Keratinocyte (primary cell): ENCODE measurements around the gene CCDC120. TPM values are rescaled to one million over a fixed set of nuclear protein-coding genes. Genes with fewer than 3 reads are reported as not detected.

Experiments
- DNase-seq: peaks from one replicate; pipeline ENCODE4 v3.0.0-alpha.2; 2011; ENCODE audit warnings: low read depth, missing footprints, low spot score
- FAIRE-seq: peaks from 2 replicates; lab custom pipeline; 2011; peaks lifted over from hg19 to GRCh38; lab: Jason Lieb, UNC
- H2AFZ ChIP-seq: 2 replicates; pipeline ENCODE4 v1.6.0; 2012; ENCODE audit warnings: low read length, control low read depth, inconsistent platforms; ENCODE audit not compliant: control insufficient read depth
- H3K27ac ChIP-seq: 2 replicates; pipeline ENCODE4 v1.5.1; 2011; ENCODE audit warnings: low read length; ENCODE audit not compliant: control insufficient read depth, insufficient read depth
- H3K27me3 ChIP-seq: 3 replicates; pipeline ENCODE4 v1.6.0; 2011; ENCODE audit warnings: low read length; ENCODE audit not compliant: control insufficient read depth, insufficient read depth; ENCODE audit errors: extremely low read depth
- H3K36me3 ChIP-seq, 2 experiments: 2 replicates in 1 of 2; 3 replicates in 1 of 2; pipeline ENCODE4 v1.5.1; 2011; ENCODE audit warnings: low read length in 2 of 2, mild to moderate bottlenecking in 1 of 2; ENCODE audit not compliant: control insufficient read depth in 2 of 2, insufficient read depth in 2 of 2; ENCODE audit errors: extremely low read depth in 1 of 2
- H3K4me1 ChIP-seq: 3 replicates; pipeline ENCODE4 v1.5.1; 2011; ENCODE audit warnings: low read length; ENCODE audit not compliant: control insufficient read depth, insufficient read depth; ENCODE audit errors: extremely low read depth
- H3K4me2 ChIP-seq: 3 replicates; pipeline ENCODE4 v1.6.0; 2011; ENCODE audit warnings: low read depth, low read length; ENCODE audit not compliant: control insufficient read depth, insufficient read depth; ENCODE audit errors: extremely low read depth
- H3K4me3 ChIP-seq, 3 experiments: fragments of 200-600 bp in 1 of 3; sonication (generic) in 1 of 3; 2 replicates in 2 of 3; 3 replicates in 1 of 3; pipeline ENCODE4 v1.5.1; 2011 to 2016; ENCODE audit warnings: low read length in 3 of 3, mild to moderate bottlenecking in 3 of 3, control low read depth in 2 of 3, inconsistent platforms in 1 of 3, low read depth in 1 of 3, mixed read lengths in 1 of 3, mixed run types in 1 of 3, moderate library complexity in 1 of 3; ENCODE audit not compliant: control insufficient read depth in 2 of 3, insufficient read depth in 2 of 3; ENCODE audit errors: extremely low read depth in 1 of 3
- H3K79me2 ChIP-seq: 2 replicates; pipeline ENCODE4 v1.6.0; 2012; ENCODE audit warnings: low read length; ENCODE audit not compliant: control insufficient read depth, insufficient read depth
- H3K9ac ChIP-seq: 3 replicates; pipeline ENCODE4 v1.6.0; 2011; ENCODE audit warnings: low read length; ENCODE audit not compliant: control insufficient read depth, insufficient read depth; ENCODE audit errors: extremely low read depth
- H3K9me1 ChIP-seq: 3 replicates; pipeline ENCODE4 v1.6.0; 2011; ENCODE audit warnings: low read length; ENCODE audit not compliant: control insufficient read depth, insufficient read depth; ENCODE audit errors: extremely low read depth
- H3K9me3 ChIP-seq: 2 replicates; pipeline ENCODE4 v1.5.1; 2012; ENCODE audit warnings: low read depth, low read length; ENCODE audit not compliant: control insufficient read depth
- H4K20me1 ChIP-seq: 3 replicates; pipeline ENCODE4 v1.6.0; 2011; ENCODE audit warnings: low read length; ENCODE audit not compliant: control insufficient read depth, insufficient read depth; ENCODE audit errors: extremely low read depth
- CTCF ChIP-seq, 3 experiments: IDR thresholded peaks in 1 of 3; conservative IDR thresholded peaks in 1 of 3; optimal IDR thresholded peaks in 1 of 3; 2 replicates in 2 of 3; 3 replicates in 1 of 3; pipeline versions ENCODE3 to v1.5.1; 2011; ENCODE audit warnings: low read length in 3 of 3, mild to moderate bottlenecking in 3 of 3, moderate library complexity in 2 of 3, control low read depth in 1 of 3, inconsistent platforms in 1 of 3; ENCODE audit not compliant: insufficient read depth in 2 of 3; ENCODE audit errors: extremely low read depth in 1 of 3
- EZH2 ChIP-seq: IDR thresholded peaks from one replicate; pipeline ENCODE4 v1.6.1; 2012; ENCODE audit warnings: inconsistent platforms, mild to moderate bottlenecking, low read length, moderate library complexity
- dilution Hi-C: fragments of 300-500 bp; cut with MboI; formaldehyde crosslinking; loops from one replicate; pipeline ENCODE4 v1.7.0; 2020; ENCODE audit warnings: low sequenced_read_pairs; ENCODE audit not compliant: extremely low pct_ligation_motif_present
- polyA plus RNA-seq, 5 experiments: library from polyadenylated mRNA; depleted of rRNA in 3 of 5; stranded (reverse) in 3 of 5; stranded (forward) in 1 of 5; unstranded in 1 of 5; fragments of >200 nt; gene quantifications; 1 replicate in 1 of 5; 2 replicates in 3 of 5; 3 replicates in 1 of 5; pipeline versions ENCODE4 v1.2.1 to v1.2.3, GENCODE V29; 2011 to 2012; ENCODE audit warnings: missing spikeins in 2 of 5, low read depth in 1 of 5, low replicate concordance in 1 of 5

Gene CCDC120
- polyA plus RNA-seq, 1 donor (not counting 4 experiments of a cell fraction or from before 2014, with no cell fraction given), result 4.9 TPM

- FAIRE-seq (no peak), DNase-seq (no peak)
- Histone ChIP-seq H3K36me3 (peaks cover 8 to 23% of the 10 kb centered on the region in 2 experiments), H3K27ac (no peak overlapping the region), H3K4me2 (no peak overlapping the region), H3K4me3 (no peak overlapping the region), H3K9me3 (no peaks in the 10 kb centered on the region), H3K9me1 (no peaks in the 10 kb centered on the region), H3K4me1 (peaks cover 5% of the 10 kb centered on the region), H2AFZ (no peak overlapping the region), H4K20me1 (no peaks in the 10 kb centered on the region), H3K79me2 (peaks cover 17% of the 10 kb centered on the region), H3K27me3 (no peaks in the 10 kb centered on the region), H3K9ac (no peak overlapping the region)
- dilution Hi-C loops, result no loop called here
- TF ChIP-seq CTCF (optimal IDR thresholded peaks at IDR 0.05 in 1 of 3, IDR thresholded peaks at IDR 0.05 in 1 of 3, conservative IDR thresholded peaks at IDR 0.05 in 1 of 3; ENCODE audit: extremely low read depth in 1 of 3, insufficient read depth in 2 of 3, low read length in 3 of 3), result no peak
- TF ChIP-seq EZH2, result no peak
These were observed 5.5 kb downstream of the CCDC120 start for GRCh38 chrX:49064303-49064702.

- Histone ChIP-seq H3K36me3 (peaks cover 8 to 23% of the 10 kb centered on the region in 2 experiments), H3K79me2 (peaks cover 16% of the 10 kb centered on the region), H3K4me2 (no peak overlapping the region), H2AFZ (no peak overlapping the region), H3K9ac (no peak overlapping the region), H3K9me3 (no peaks in the 10 kb centered on the region), H3K27ac (no peak overlapping the region), H3K4me1 (peaks cover 5% of the 10 kb centered on the region), H3K27me3 (no peaks in the 10 kb centered on the region), H3K9me1 (no peaks in the 10 kb centered on the region), H4K20me1 (no peaks in the 10 kb centered on the region), H3K4me3 (no peak overlapping the region)
- FAIRE-seq, result no peak
- no peak for DNase-seq
- TF ChIP-seq CTCF (optimal IDR thresholded peaks at IDR 0.05 in 1 of 3, IDR thresholded peaks at IDR 0.05 in 1 of 3, conservative IDR thresholded peaks at IDR 0.05 in 1 of 3; ENCODE audit: extremely low read depth in 1 of 3, insufficient read depth in 2 of 3, low read length in 3 of 3) (no peak), EZH2 (no peak)
- dilution Hi-C loops, result no loop called here
These were observed 5.9 kb downstream of the CCDC120 start for GRCh38 chrX:49064735-49065134.
